GM21717 (cell line): ENCODE measurements around the gene PARL.
"Not testable (repeated sequence)": the region's sequence is repeated elsewhere in the genome, so short reads cannot be mapped to it uniquely, and the experiment has no call there.

Experiments
- ATAC-seq: cut with Tn5 transposase; IDR thresholded peaks from one replicate; pipeline ENCODE4 v1.9.1; 2021; ENCODE audit warnings: mild to moderate bottlenecking, moderate library complexity; ENCODE audit not compliant: unreplicated experiment

PARL gene

DNA sequence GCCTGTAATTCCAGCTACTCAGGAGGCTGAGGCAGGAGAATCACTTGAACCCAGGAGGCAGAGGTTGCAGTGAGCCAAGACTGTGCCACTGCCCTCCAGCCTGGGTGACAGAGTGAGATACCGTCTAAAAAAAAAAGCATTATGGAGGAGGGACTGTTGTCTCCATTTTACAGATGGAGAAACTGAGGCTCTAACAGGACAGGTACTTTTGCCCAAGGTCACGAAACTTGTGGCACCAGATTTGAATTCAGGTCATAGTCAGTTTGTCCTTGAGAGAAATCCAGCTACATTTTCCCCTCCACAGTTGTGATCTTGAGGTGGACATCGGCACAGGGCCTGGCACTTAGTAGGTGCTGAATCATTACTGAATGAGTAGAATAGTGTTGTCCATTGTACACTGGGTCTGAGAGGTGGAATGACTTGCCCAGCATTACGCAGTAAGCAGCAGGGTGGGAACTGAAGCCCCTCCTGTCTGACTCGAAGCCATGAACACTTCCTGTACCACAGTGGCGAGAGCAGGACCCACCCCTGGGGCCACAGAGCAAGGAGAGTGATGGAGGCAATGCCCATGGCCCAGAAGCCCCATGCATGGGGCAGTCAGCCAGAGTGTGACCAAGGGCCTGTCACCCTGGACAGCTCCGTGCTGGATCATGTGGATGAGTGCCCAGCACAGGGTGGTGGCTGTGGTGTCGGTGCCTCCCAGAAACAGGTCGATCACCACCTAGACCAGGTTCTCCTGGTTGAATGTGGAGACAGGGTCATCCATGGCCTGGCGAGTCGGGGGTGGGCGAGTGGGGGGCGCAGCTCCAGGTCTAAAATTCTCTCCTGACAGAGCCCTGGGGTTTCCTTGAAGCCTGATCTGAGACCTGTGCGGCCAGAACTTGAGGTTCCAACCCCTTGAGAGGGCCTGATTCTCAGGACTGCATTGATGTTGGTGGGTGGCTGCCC is 20.4 kb upstream of the PARL start:
- ATAC-seq = no peak

DNA sequence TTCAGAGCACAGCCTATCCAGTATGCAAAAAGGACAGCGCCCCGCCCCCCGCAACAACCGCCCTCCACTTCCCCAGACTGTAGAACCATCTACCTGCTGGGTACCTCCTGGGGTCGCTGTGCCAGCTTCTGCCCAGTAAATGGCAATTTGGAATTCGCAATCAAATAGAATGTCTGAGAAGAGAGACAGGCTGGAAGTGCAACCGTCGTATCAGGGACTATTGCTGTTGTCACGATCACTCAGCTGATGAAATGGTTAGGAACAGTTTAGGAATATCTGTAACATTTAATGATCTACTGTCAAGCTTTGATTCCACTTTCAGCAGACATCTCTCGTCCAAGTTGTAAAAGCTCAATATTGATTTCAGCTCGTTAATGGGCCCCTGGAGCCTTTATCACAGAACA is 13.3 kb upstream of the PARL start:
- ATAC-seq = no peak

DNA sequence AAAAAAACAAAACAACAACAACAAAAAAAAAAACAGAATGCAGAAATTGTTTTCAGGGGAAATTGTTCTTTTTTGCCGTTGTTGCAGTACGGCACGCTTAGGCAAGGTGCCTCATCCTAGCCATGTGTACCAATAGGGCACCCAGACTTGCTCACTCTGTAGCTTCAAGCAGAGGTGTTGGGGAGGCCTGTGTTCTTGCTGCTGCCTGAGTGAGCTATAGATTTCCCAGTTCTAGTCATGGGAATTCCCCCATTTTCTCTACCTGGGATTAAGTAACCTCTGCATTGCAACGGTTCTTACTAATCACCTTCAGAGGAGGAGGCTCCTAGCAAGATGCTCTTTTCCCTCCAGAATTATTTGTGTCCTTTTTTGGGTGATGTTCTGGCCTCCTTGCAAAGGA is 12.9 kb upstream of the PARL start:
- no peak for ATAC-seq

DNA sequence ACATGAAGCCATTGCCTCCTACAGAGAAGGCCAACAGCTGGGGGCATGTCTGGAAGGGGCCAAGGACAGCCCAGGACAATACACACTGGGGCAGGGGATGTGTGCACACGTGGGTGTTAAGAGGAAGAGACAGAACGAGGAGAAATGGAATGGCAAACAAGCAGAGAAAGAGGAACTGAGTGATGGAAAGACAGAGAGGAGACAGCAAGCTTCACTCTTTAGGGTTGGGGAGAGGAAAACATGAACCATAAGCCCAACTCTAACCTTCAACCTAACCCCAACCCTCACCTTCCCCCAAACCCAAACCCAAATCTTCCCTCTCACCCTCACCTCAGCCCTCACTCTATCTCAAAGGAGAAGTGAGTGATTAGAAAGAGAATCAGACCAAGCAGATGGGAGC is 11.9 kb upstream of the PARL start:
- no peak for ATAC-seq

DNA sequence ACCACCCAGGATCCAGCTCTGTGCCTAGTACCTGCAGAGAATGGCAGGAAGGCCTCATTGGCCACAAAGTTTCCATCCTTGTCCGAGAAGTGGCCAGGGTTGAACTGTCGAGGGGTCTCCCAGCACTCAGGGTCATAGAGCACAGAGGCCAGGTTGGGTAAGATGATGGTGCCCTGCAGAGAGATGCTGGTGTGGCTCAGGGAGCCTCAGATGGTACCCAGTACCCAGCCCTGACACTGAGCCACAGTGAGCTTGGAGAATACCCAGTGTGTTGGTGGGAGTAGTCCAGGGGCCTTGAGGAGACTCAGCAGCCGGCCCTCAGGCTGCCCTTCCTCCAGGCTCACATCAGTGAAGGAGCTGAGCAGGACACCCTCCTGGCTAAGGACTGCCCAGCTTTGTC is 11.5 kb upstream of the PARL start:
- ATAC-seq = no peak

DNA sequence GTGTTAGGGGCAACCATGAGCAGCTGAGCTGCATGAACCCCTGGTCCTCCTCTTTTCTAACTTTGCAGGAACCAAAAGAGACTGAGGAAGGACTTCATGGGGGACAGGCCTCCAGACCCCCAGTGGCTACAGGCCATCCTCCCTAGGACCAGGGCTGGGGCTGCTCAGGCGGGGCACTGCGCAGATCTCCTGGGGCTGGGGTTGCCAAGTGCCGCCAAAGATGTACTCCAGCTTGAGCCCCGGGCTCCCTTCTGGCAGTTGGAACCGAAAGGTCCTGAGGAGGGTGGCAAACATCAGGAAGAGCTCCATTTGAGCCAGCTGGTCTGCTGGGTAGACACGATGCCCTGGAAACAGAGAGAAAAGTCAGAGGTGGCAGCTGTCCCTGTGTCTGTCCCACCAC is 11.1 kb upstream of the PARL start:
- ATAC-seq = no peak

DNA sequence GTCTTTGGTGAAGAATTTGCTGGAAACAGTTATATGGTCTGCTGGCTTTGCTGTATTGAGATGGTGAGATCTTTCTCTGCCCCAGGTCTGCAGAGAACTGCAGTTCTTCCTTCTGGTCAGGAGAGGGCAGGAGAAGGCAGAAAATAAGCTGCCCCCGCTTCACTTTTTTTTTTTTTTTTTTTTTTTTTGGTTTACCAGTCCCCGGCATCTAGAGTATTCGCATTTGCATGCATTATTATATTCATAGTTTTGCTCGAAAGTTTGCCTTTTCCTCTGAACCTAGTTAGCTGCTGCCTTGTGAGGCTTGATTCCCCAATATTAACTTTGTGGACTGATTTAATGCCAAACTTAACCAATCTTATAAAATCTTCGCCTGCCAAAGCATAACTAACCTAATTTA is 10.6 kb upstream of the PARL start:
- ATAC-seq = no peak

DNA sequence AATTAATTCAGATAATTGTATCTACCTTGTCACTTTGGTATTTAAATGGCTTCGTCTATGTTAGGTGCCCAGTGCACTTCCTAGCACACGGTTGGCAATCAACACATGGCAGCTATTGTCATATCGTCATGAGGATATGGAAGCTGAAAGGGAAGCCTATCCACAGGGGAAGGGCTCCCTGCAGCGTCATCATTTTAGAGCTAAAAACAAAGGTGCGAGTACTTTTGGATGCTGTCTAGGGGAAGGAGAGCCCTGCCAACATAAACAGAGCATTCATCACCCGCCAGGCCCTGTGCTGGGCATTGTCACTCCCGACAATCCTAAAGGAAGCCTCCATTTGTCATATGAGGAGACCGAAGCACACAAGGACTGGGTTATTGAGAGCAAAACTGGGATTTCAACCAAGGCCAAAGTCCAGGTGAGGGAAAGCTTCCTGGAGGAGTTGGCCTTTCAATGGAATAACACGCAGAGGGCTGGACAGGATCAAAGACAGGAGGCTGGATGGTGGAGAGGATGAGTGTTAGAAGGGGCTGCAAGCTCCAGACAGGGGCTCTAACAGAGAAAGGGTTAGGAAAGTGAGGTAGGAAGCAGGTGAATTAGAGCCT is 8.0 kb upstream of the PARL start:
- no peak for ATAC-seq

DNA sequence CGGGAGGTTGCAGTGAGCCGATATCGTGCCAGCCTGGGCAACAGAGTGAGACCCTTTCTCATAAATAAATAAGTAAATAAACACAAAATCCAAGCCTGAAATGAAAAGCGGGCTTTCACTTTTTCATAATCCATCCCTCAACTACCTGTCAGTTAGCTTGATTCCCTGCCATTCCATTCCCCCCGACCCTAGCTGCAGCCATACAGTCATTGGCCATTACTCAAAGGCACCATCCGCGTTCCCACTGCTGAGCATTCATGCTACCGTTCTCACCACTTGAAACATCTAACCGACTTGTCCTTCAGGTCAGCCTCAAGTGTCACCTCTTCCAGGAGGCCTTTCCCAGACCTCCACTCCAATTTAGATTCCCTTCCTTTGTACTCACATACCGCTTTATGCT is 1.1 kb upstream of the PARL start:
- ATAC-seq = no peak

DNA sequence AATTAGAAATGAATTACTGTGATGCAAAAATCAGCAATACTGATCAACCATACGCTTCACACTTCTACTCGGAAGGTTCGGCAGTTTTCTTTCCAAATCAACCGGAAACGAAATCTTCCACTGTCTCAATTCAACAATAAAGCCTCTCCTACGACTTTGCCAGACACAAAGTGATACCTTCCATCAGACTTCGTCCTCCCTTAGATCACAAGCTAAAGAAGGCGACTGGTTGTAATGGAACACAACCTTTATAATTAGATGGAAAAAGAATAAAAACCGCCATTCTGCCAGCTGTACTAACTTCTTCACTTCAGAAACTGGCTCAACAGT is 618 bp downstream of the PARL start:
- no peak for ATAC-seq

DNA sequence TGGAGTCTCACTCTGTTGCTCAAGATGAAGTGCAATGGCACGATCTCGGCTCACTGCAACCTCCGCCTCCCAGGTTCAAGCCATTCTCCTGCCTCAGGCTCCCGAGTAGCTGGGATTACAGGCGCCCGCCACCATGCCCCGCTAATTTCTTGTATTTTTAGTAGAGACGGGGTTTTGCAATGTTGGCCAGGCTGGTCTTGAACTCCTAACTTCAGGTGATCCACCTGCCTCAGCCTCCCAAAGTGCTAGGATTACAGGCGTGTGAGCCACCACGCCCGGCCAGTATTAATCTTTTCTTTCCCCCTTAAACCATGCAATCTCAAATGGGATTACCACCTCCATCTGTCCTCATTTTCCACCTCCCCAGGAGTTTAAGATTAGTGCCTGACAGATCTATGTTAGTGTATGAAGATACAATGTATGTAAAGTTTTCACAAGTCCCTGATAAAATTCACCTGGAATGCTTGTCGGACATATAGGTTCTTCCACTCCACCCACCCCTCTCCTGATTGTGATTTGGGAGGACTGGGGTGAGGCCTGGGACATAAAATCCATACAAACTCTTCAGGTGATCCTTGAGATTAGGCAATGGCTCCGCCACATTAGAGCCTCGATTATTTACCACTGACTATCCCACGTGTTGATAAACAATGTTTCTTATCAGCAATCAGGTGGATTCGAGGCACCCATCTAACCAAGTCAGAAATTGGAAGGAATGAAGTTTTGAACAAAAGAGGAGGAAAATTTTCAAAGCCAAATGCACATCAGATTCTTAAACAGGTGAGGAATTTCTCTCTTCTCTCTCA is 1.2 kb downstream of the PARL start:
- ATAC-seq = no peak

DNA sequence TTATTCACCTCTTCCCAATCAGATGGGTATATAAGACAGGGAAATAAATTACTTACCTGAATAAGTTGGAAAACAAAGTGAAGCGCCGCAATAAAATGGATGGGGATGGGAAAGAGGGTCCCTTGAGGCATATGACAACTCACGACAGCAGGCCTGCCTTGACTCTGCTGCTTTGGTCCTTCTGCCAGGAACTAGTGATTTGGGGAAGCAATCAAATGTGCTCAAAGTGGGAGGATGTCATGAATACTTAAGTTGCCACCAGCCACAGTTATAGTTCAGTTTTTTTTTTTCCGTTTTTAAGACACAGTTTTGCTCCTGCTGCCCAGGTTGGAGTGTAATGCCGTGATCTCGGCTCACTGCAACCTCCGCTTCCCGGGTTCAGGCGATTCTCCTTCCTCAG is 4.6 kb downstream of the PARL start:
- ATAC-seq = no peak

DNA sequence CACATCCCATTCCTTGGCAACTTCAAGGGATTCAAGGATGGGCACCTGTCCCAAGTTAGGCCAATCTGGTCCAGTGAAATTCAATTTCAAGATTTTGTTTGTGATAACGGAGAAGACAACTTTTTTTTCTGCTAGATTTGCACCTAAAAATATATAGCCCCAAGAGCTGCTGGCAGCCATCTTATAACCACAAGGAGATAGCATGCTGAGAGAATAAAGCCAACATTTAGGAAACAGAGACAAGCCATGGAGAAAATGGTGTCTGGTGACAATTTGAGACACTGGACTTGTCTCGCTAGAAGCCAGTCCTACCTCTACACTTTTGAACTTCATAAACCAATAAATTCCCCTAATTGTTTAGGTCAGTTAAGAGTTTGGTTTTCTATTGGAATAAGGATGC is 5.4 kb downstream of the PARL start:
- ATAC-seq = no peak

DNA sequence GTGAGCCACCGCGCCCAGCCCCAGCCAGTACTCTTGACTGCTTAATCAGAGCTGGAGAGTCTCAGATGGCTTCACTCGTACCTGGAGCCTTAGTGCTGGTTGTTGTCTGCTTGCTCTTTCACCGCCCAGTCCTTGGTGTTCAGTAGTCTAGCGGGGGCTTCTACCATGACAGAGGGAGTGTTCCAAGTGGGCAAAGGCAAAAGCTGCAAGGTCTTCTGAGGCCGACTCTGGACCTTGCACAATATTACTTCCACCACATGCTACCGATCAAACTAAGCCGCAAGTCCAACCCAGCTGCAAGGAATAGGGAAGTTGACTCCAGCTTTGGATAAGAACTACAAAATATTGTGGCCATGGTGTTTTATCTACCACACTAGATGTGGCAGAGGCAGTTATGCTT is 6.6 kb downstream of the PARL start:
- no peak for ATAC-seq

DNA sequence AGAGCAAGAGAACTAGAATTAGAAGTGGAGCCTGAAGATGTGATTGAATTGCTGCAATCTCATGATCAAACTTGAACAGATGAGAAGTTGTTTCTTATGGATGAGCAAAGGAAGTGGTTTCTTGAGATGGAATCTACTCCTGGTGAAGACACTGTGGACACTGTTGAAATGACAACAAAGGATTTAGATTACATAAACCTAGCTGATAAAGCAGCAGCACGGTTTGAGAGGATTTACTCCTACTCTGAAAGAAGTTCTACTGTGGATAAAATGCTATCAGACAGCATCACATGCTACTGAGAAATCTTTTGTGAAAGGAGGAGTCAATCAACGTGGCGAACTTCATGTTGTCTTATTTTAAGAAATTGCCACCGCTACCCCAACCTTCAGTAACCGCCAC is 7.5 kb downstream of the PARL start:
- ATAC-seq = not testable (repeated sequence)

DNA sequence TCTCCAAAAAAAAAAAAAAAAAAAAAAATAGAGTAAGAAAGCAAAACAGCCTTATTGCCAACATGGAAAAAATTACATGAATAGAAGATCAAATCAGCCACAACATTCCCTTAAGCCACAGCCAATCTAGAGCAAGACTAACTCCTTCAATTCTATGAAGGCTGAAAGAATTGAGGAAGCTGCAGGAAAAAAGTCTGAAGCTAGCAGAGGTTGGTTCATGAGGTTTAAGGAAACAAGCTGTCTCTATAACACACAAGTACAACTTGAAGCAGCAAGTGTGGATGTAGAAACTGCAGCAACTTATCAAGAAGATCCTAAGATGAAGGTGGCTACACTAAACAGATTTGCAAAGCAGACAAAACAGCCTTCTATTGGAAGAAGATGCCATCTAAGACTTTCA is 9.3 kb downstream of the PARL start:
- no peak for ATAC-seq

DNA sequence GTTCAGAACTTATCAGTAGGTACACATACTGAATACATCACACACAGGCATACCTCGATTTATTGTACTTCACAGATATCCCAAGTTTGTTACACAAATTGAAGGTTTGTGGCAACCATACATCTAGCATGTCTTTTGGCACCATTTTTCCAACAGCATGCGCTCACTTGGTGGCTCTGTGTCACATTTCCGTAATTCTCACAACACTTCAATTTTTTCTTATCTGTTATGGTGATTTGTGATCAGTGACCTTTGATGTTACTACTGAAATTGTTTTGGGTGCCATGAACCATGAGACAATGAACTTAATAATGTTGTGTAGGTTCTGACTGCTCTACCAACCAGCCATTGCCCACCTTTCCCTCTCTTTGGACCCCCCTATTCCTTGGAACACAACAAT is 10.8 kb downstream of the PARL start:
- no peak for ATAC-seq

DNA sequence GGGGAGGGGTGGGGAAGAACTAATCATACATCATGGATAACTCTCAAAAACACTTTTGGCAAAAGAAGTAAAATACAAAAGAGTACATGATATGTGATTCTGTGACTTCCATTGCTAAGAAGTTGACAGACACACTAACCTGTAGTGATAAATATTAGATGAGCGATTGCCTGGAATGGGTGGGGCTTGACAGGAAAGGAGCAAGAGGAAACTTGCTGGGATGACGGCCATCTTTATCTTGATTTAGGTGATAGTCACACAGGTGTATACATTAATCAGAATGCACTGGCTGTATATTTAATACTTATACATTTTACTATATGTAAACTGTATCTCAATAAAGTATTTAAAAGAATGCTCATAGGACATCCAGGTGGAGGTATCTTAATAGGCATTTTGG is 13.1 kb downstream of the PARL start:
- ATAC-seq = no peak

DNA sequence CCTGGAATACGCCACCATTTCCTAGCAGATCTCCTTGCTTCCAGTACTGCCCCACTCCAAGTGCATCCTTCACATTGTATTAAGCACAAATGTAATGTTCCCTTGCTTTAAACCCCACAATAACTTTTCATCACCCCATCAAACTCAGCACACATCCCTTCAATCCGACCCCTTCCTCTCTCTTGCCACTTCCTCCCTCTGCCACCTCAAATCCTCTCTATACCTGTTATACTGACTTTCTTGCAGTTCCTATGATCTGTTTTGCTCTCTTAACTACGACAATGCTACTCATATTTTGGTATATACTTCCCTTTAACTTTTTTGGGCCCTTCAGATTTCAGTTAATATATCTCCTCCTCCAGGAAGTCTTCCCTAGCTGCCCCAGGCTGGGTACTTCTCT is 14.1 kb downstream of the PARL start:
- ATAC-seq = no peak

DNA sequence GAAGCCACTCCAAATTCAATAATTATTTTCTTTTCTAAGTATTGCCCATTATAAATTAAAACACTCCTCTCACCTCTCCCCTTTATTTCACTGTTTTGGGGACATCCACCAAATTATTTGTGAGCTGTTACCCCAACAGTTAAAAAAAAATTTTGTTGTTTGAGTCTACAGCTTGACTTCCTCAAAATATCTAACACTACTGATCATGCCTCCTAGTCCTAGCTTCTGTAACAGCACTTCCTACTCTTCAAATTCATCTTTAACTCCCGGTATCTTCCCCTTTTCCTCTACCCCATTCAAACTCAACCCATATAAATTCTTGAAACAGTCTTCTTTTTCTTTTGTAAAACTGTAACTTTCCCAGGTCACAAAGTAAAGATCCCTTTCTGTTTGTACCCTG is 15.9 kb downstream of the PARL start:
- no peak for ATAC-seq

DNA sequence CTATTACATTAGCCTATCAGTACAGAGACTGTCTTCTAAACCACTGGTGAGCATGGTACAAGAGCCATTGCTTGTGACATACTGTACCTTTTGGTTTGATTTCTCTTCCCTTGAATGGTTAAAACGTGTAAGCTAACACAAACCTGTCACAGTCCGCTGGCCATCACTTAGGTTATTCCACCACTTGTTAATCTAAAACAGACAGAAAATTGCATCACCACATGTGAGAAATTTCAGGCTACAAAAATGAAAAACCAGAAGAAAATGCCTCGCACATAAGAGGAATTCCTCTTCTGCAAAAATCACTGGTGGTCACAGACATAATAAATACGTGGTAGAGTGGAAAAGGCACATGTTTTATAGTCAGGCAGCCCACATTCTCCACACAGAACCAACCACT is 22.1 kb downstream of the PARL start:
- ATAC-seq = no peak

DNA sequence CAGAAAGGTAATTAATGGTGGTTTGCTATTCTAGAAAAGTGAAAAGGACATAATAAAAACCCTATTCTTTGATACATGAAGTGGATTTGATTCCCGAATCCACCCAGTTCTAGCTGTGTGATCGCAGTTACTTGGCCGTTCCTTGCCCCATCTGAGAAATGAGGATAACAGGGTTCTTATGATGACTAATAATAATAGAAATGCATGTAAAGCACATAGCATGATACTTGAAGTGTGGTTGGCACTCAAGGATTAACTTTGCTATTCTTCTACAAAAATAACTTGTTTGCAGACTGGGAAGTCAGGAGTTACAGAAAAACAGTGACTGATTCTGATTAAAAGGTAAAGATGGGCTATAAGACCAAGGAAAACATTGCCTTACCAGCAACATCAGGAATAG is 26.8 kb downstream of the PARL start:
- no peak for ATAC-seq
